Activated CD4-positive, alpha-beta T cell treated with anti-CD3 and anti-CD28 coated beads, Interleukin-2, amount 50 U/mL, for 4 hours (primary cell): ENCODE data around the gene GRHL1.
"Not testable (repeated sequence)": the region's sequence is repeated elsewhere in the genome, so short reads cannot be mapped to it uniquely, and the experiment has no call there.

Experiments
- DNase-seq, 2 experiments: peaks; one replicate each; pipeline ENCODE4 v3.0.0-alpha.2; 2020

GRHL1 gene

DNA sequence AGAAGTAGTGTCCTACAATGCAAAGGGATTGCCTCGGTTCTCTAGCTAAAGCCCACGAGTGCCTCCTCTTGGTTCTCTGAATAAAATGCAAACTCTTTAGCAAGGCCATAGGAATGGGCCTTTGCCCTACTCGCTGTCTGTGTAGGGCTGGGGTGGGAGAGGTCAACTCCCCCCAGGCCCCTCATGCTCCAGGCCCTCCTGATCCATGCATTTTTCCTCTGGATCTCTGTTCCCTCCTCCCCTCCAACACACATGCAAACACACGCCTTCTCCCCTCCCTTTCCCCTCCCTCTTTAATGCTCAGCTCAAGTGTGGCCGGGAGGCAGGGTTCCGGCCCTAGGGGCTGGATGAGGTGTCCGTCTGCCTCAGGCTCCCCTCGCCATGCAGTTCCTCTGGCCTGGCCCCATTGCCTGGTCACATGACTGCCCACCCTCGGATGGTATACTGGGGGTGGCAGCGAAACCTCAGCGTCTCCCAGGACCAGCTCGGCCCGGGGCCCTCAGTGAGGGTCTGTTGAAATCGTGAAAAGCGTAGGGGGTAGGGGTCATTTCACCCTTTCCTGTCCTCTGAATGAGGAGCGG lies 77.0 kb downstream of the GRHL1 start:
- no peak for DNase-seq

DNA sequence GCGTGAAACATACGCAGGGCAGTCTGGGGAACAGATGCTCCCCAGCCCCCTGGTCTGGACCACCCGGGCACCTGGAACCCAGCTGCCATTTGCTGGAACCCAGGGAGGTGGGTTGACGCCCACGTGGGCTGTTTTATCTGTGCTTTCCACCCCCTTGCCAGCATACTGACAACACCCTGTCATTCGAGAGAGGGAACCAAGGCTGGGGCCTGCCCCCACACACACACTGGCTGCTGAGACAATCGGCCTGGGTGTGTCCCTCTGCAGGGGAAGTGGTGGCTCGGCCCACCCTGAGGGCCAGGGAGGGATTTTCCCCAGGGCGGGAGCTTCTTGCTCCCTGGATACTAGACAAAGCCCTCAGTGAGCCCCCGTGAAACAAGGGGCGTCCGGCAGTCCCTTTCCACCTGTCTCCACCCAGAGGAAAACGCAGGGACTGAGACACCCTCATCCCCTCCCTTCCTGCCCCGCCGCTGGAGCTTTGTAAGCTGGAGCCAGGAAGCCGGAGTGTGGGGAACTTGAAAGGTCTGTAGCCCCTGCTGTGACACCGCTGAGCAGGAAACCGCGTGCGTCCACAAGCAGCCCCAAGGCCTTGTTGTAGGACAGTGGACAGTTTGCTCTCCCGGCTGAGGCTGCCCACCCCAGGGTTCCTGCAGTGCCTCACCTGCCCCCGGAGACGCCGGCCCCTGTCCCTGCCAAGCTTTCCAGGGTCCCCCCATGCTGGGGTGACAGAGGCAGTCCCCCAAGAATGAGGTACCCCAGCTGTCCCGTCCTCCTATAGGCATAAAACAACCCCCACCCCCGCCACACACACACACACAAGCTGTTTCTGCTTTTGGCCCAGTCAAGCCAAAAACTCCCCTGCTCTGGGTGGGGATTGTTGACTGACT lies 77.7 kb downstream of the GRHL1 start:
- peak; percentile 22 to 36 for DNase-seq

DNA sequence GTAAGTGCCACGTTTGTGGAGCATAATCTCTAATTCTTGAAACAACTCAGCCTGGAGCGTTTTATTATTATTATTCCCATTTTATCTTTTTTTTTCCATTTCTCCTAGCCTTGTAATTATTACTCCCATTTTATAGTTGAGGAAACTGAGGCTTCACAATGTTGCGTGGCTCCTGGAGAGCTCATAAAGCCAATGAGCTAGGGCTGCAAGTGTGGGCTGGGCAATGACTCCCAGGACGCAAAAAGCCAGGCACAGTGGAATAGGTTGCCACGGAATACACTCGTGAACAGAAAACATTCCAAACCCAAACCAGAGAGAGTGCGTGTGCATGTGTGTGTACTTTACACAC lies 78.4 kb downstream of the GRHL1 start:
- no peak for DNase-seq

DNA sequence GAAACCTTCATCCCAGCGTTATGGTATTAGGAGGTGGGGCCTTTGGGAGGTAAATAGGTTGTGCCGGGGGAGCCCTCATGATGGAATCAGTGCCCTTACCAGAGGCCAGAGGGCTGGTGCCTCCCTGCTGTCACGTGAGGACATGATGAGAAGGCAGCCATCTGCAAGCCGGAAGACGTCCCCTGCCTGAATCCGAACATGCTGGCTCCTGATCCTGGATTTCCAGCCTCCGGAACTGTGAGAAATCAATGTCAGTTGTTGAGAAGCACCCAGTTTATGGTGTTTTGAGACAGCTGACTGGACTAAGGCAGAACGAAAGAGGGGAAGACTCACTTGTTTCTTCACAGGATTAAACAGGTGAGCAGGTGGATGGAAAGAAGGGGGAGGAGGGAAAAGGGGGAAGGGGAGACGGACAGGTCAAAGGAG lies 78.8 kb downstream of the GRHL1 start:
- DNase-seq = no peak

DNA sequence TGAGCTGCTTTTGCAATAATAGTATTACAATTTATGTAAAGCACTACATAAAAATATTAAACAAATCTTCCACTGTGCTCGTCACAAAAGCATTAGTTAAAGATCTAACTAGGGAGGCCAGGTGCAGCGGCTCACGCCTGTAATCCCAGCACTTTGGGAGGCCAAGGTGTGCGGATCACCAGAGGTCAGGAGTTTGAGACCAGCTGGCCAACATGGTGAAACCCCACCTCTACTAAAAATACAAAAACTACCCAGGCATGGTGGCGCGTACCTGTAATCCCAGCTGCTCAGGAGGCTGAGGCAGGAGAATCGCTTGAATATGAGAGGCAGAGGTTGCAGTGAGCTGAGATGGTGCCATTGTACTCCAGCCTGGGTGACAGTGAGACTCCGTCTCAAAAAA lies 79.3 kb downstream of the GRHL1 start:
- not testable (repeated sequence) for DNase-seq

DNA sequence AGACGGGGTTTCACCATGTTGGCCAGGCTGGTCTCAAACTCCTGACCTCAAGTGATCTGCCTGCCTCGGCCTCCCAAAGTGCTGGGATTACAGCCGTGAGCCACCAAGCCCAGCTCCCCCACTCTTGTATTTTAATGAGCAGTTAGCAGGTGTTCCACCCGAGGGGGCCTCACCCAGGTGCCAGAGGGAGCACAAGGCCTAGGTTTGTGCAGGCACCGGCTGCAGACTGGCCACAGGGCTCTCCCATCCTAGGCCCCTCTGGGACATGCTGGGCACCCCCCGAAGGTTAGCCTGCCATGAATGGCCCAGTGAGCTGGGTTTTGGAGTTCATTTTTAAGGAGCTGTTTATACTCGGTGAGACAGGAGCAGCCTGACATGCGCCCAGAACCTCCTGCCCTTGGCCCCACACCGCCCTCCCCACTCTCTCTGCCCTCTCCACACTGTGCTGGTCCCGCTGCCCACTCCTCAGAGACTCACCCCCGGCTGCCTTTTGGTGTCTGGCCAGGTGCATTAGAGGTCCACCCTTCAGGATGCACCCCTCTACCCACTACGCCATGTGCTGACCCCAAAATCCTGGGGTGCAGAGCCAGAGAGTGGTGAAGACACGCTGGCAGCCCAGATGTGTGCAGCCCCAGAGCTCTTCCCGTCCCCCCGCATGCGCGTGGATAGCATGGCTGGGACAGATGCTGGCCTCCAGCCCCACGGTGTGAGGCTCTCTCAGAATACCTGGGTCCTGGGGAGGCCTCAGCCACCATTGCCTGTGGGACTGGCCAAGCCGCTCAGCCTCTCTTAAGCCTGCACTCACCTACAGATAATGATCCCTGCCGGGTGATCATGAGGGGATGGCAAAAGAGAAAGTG lies 80.6 kb downstream of the GRHL1 start:
- DNase-seq = no peak

DNA sequence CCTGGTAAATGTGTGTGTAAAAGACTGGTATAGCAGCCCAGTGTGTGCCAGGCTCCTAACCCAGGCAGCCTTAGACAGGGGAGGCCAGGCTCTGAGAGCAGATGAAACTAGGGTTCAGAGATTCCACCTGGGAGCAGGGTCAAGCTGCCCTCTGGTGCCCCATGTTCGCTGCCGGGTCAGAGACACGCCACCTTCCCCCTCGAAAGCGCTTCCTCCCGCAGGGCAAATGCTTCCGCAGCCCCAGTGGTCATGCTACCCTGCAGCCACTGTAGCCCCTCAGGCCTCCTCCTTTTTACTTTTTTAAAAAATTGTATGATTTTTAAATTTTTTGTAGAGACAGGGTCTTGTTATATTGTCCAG lies 81.2 kb downstream of the GRHL1 start:
- no peak for DNase-seq

DNA sequence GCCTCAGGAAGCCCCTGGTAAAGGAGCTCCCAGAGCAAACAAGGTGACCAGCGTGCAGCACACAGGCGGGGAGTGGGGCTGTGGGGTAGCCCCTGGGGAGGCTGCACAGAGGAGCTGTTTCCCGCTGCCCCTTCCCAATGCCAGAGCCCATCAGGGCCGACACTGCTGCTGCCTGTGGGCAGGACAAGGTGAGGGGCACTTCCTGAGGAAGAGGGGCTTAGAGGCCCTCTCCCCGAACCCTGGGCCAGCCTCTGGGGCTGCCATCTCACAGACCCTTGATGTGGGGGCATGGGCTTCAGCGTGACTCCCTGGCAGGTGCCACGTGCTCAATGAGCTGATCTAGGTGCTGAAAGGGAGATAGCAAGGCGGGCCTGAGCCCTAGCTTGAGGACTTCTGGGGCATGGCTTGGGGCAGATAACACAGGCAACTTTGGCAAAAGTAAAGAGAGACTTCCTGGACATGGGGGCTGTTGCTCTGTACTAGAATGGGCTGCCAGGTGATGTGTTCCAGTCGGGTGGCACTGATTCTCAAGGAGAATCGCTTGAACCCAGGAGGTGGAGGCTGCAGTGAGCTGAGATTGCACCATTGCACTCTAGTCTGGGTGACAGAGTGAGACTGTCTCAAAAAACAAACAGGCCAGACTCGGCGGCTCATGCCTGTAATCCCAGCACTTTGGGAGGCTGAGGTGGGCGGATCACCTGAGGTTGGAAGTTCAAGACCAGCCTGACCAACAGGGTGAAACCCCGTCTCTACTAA lies 81.9 kb downstream of the GRHL1 start:
- no peak for DNase-seq

DNA sequence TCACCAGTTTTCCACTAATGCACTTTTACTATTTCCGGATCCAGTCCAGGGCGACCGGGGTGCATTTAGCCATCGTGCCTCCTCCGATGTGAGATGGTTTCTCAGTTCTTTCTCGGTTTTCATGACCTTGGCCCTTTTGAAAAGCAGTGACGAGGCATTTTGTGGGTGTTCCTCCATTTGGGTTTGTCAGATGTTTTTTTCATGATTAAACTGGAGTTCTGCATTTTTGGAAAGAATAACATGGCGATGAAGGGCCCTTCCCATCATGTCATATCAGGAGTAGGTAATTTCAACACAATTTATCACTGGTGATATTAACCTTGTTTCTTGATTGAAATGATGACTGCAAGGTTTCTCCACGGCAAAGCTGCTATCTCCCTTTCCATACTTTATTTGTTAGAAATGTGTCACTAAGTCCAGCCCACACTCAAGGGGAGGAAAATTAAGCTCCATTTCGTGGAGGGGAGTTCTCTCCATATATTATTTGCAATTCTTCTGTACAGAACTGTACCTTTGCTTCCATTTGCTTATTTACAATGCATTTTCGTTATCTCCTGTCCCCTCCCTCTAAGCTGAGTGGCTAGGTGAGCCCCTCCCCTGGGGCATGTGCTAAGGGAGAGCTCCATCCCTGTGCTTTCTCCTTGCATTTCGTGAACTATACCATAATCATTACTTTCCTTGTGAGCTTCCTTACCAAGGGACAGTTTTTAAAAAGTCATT lies 83.0 kb downstream of the GRHL1 start:
- no peak for DNase-seq

DNA sequence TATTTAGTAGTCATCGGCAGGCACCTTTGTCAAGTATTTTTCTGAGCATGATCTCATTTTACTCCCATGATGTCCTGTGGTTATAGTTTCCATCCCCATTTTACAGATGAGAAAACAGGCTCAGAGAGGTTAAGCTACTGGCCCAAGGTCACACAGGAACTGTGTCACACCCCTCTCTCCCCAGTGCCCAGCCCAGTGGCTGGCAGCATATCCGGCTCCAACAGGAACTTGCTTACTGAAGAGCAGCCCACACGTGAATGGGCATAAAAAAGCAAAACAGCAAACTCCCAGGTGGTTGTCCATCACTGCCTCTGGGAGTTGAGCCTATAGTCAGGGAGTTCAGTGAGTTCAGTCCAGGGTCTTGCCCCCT lies 83.5 kb downstream of the GRHL1 start:
- no peak for DNase-seq

DNA sequence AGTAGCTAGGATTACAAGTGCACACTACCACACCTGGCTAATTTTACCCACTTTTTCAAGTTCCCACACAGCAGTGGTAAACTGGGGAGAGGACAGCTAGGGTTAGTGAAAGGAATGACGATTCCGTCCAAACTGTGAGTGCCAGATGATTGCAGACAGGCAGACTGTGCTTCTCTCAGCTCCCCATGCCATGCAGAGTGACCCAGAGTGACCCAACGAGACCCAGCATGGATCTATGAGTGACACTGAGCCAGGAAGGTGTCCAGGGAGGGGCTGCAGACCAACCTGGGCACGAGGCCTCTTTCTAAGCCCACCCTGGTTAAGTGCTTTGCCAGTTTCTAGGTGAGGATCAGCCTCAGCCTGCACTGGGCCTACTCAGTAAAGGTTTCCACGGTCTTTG lies 84.1 kb downstream of the GRHL1 start:
- no peak for DNase-seq

DNA sequence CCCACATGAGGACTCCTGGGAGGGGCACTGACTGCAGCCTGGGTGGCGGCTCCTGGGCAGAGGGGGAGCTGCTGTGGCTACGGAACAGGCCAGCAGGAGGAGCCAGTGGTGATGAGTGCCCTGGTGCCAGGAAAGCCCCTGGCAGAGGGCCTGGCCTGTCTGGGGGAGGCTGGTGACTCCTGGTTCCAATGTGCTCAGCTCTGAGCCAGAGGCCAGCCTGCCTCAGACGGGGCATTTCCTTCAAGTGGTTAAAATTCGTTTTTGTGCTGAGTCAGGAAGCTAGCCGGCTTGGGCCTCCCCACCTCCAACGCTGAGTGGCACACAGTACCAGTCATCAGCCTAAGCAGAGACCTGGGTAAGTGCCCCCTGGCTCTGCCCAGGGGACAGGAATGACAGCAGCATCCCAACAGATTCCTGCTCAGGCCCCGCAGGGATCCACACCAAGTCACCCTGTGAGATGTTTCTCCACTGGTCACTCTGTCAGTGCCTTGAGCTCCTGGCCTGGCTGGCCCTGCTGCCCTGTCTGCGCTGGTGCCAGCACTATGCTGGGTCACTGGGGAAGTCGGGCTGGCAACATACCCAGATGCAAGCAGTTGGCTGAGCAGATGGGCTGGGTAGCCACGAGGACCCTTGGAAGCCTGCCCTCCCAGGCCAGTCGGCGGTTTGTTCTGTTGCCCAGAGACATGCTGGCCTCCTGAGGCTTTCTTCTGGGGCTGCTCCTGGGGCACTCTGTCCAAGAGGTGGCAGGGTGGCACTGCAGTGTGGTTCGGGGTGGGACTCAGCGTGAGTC lies 84.8 kb downstream of the GRHL1 start:
- DNase-seq = peak; percentile 24 to 43

DNA sequence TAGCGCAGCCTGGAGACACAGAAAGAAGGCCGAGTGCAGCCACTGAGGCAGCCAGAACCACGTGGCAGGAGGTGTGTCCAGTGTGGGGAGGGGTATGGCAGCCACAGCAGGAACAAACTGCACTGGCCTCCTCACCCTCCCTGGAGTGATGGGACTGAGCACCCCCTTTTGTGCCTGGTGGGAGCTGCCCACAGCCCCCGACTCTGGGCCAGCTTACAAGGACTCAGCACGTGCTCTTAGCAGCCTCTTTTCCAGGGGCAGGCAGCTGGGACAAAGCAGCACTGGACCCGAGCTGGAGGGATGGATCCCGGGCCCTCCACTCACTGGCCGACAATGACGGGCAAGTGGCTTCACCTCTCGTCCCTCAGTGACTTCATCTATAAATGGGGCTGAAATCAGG lies 86.6 kb downstream of the GRHL1 start:
- no peak for DNase-seq

DNA sequence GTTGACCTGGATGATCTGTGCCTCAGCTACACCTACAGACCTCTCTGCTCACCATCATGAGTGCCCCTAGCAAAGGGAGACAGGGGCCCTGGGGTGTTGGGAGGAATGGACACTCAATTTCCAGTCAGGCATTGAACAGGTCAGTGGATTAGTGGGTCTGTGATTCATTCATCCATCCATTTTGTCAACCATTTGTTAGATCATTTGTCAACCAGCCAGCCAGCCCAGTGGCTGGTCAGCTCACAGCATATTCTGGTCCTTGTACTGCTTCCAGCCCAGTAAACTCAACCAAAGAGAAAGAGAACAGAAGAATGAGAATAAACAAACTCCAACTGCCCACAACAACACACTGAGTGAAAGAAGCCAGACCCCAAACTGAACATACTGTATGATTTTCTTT lies 87.2 kb downstream of the GRHL1 start:
- DNase-seq = no peak

DNA sequence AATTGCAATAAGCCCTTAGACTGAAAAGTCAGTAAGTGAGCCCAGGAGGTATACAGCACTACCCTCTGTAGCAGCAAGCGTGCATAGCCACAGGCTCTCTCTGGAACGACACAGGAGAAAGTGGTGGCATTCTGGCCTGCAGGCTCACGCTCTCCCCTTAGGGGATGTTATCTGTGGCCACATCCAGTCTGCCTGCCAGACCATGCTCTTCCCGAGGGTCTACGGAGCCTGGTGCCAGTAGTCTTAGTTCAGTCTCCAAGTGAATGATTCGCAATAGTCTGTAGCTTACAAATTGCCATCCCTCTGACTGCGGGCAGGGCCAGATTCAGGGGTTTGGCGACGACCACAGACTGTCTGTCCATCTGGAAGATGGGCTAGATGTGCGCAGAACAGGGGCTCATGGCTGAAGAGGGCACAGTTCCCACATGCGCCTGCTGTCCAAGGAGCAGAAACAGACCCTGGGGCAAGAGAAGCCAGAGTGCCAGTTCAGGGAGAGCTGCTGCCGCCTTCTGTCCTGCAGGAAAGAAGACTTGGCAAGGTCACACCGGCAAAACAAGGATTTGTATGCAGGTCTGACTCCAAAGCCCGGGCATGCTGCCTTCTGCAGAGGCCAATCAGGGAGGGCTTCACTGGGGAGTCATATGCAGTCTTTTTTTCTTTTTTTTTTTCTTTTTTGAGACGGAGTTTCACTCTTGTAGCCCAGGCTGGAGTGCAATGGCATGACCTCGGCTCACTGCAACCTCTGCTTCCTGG lies 88.3 kb downstream of the GRHL1 start:
- no peak for DNase-seq

DNA sequence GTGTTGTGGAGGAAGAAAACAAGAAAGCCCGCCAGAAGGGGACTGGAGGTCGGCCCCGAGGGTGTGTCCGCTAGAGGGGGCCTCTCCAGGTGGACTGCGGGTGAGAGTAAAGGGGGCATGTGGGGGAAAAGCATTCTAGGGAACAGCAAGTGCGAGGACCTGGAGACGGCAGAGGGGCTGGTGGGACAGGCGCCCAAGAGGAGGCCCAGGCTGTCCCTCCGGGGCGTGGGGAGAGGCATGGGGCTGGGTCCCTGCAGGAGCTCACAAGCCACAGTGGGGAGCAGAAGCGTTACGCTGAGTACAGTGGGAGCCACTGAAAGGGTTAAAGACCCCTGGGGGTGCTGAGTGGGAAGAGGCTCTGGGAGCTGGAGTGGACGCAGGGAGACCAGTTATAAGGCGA lies 90.2 kb downstream of the GRHL1 start:
- DNase-seq = no peak

DNA sequence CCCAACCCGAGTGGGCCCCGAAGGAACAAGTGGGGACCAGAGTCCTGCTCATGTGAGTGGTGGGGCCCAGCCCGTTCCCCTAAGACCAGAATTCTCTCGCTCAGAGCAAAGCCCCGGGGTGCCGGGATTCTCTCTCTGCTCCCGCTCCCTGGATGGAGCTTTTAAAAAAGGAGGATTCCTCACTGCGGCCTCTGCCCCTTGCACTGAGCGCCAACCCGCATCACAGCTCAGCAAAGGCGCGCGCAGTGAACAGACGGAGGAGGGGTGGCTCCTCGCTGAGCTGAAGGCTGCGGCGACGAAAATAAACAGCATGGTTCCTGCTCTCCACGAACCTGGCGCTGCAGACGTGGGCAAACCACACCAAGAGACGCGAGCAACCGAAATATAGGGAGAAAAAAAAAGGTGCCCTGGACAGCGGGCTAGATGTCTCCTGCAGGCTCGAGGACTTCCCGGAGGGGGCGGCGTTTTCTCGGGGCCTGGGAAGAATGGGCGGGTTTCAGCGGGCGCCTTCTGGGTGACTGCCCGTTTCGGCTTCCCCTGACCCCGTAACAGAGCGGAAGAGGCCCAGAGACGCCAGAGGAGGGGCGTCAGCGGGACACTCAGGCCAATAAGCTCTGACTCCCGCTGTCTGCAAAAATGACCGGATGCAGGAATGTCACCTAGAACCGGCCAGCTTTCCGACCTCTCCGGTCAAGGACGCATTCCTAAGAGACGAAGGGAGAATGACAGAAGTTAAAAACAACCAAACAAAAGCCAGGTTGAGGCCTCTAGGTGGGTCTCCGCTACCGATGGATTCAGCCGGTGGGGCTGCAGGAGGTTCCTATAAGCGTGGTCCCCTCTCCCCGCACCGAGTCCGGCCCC lies 91.0 kb downstream of the GRHL1 start:
- peak; percentile 21 to 25 for DNase-seq

DNA sequence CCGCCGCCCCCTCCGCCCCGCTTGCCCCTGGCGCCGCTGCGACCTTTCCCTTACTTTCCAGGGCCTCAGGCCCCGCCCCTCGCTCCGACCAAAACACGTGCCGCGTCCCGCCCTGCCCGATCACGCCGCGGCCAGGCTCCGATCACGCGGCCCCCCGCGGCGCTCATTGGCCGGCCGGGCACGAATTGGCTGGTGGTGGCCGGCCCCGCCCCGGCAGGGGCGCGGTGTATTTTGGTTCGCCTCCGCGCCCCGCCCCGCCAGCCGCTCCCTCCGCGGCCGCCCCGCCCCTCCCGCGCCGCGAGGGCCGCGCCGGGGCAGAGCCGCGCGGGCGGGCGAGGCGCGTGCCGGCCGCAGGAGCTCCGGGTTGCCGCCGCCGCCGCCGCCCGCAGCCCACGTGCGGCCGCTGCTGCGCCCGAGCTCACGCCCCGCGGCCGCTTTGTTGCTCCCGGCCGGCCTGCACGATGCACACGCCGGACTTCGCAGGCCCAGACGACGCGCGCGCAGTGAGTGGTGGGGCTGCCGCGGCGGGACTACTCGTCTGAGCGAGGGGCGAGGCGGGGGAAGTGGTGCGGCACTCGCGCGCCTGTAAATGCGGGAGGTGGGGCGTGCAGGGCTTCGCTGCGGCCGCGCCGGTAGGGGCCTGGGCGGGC lies 91.9 kb downstream of the GRHL1 start, which contains the start of gene KLF11:
Gene KLF11, plus strand, starts transcription at position 295 of the 650 bp plus-strand sequence. Its CDS starts 167 bp downstream, at position 462.
- peak; percentile 70 to 76 for DNase-seq
